GM12878 (cell line): Measurements from ENCODE around the gene SMARCD3. TPM values are rescaled to one million over a fixed set of nuclear protein-coding genes. Genes with fewer than 3 reads are reported as not detected.
A peak's percentile ranks its signal among the peaks of the same experiment; 100 is the strongest.

ENCODE experiments used
- ATAC-seq: fragments of 200-7000 bp; cut with Tn5 transposase; 3 replicates; pipeline ENCODE4 v1.9.1; 2020; ENCODE audit warnings: mild to moderate bottlenecking, moderate library complexity
- BruUV-seq: library from RNA; stranded (reverse); fragments of 400-500 nt; replicated peaks from 2 replicates; lab custom pipeline; 2021; lab: Mats Ljungman, UMichigan
- CTCF ChIA-PET: fragments of 300-600 bp; sonication (Branson Sonifier 250); formaldehyde crosslinking; extraction: SDS; loops from one replicate; lab custom pipeline; 2021; ENCODE audit warnings: inconsistent platforms; lab: Yijun Ruan, JAX
- POLR2A ChIA-PET: fragments of 350-600 bp; formaldehyde crosslinking; extraction: SDS; loops from one replicate; lab custom pipeline; 2021; ENCODE audit warnings: inconsistent platforms; lab: Charles Lee
- RAD21 ChIA-PET: fragments of 300-600 bp; sonication (Branson Sonifier 250); formaldehyde crosslinking; loops from one replicate; lab custom pipeline; 2023; ENCODE audit warnings: antibody characterized with exemption; ENCODE audit not compliant: unreplicated experiment; lab: Charles Lee
- SMC1A ChIA-PET: fragments of 300-600 bp; sonication (Branson Sonifier 250); formaldehyde crosslinking; loops from one replicate; lab custom pipeline; 2023; ENCODE audit not compliant: unreplicated experiment, uncharacterized antibody; lab: Charles Lee
- DNase-seq: peaks from one replicate; pipeline ENCODE4 v3.0.0-alpha.2; 2011; ENCODE audit warnings: low read depth, low spot score
- FAIRE-seq: peaks from 3 replicates; lab custom pipeline; 2011; peaks lifted over from hg19 to GRCh38; lab: Jason Lieb, UNC
- H2AFZ ChIP-seq: 2 replicates; pipeline ENCODE4 v1.6.0; 2011; ENCODE audit warnings: low read depth, low read length, control low read depth; ENCODE audit not compliant: control insufficient read depth
- H3K27ac ChIP-seq: 2 replicates; pipeline ENCODE4 v1.5.1; 2011; ENCODE audit warnings: control low read depth; ENCODE audit not compliant: control insufficient read depth, insufficient read depth
- H3K27me3 ChIP-seq, 2 experiments: replicated peaks in 1 of 2; 2 replicates each; pipeline versions ENCODE4 v1.6.0 to v1.6.1; 2011; ENCODE audit warnings: low read length in 1 of 2; ENCODE audit not compliant: control insufficient read depth in 2 of 2, insufficient read depth in 2 of 2
- H3K36me3 ChIP-seq, 2 experiments: 2 replicates each; pipeline ENCODE4 v1.5.1; 2011; ENCODE audit warnings: low read length in 1 of 2; ENCODE audit not compliant: control insufficient read depth in 2 of 2, insufficient read depth in 2 of 2
- H3K4me1 ChIP-seq: 2 replicates; pipeline ENCODE4 v1.6.1; 2011; ENCODE audit warnings: mild to moderate bottlenecking, low read length, moderate library complexity, mixed read lengths; ENCODE audit not compliant: control insufficient read depth, insufficient read depth
- H3K4me2 ChIP-seq: 2 replicates; pipeline ENCODE4 v1.6.0; 2011; ENCODE audit warnings: control low read depth; ENCODE audit not compliant: control insufficient read depth, insufficient read depth
- H3K4me3 ChIP-seq: fragments of 200-600 bp; sonication (generic); 2 replicates; pipeline ENCODE4 v1.5.1; 2016
- H3K79me2 ChIP-seq: 2 replicates; pipeline ENCODE4 v1.6.0; 2011; ENCODE audit warnings: low read length; ENCODE audit not compliant: control insufficient read depth, insufficient read depth
- H3K9ac ChIP-seq: 2 replicates; pipeline ENCODE4 v1.8.0; 2011; ENCODE audit warnings: low read length, control low read depth, mixed read lengths; ENCODE audit not compliant: control insufficient read depth, insufficient read depth
- H3K9me3 ChIP-seq: replicated peaks from 3 replicates; pipeline ENCODE4 v1.5.1; 2011; ENCODE audit warnings: mild to moderate bottlenecking, low read length; ENCODE audit not compliant: control insufficient read depth, insufficient read depth
- H4K20me1 ChIP-seq: 2 replicates; pipeline ENCODE4 v1.6.0; 2011; ENCODE audit not compliant: control insufficient read depth, insufficient read depth
- CREB1 ChIP-seq: IDR thresholded peaks from 2 replicates; pipeline ENCODE4 v1.6.1; 2012; ENCODE audit warnings: low read depth, mild to moderate bottlenecking, inconsistent platforms
- GATAD2B ChIP-seq: fragments of 450-650 bp; conservative IDR thresholded peaks from 2 replicates; pipeline ENCODE4 v1.6.1; 2017; ENCODE audit warnings: low read depth, mild to moderate bottlenecking, moderate library complexity
- JUND ChIP-seq: IDR thresholded peaks from 2 replicates; pipeline ENCODE4 v1.6.1; 2012; ENCODE audit warnings: low read depth, mild to moderate bottlenecking, low read length, improper control_type of control experiment, moderate library complexity
- KAT2A ChIP-seq: conservative IDR thresholded peaks from 2 replicates; pipeline ENCODE4 v1.6.1; 2011; ENCODE audit warnings: low read depth, low read length; ENCODE audit not compliant: control insufficient read depth
- NR2F1 ChIP-seq: fragments of 450-650 bp; conservative IDR thresholded peaks from 2 replicates; pipeline ENCODE4 v1.6.1; 2017; ENCODE audit warnings: mild to moderate bottlenecking
- PAX8 ChIP-seq: fragments of 450-650 bp; IDR thresholded peaks from 2 replicates; pipeline ENCODE4 v1.6.1; 2017; ENCODE audit warnings: mild to moderate bottlenecking, moderate library complexity
- SMAD1 ChIP-seq: fragments of 450-650 bp; IDR thresholded peaks from 2 replicates; pipeline ENCODE4 v1.6.1; 2018; ENCODE audit warnings: mild to moderate bottlenecking, low read depth; ENCODE audit not compliant: partially characterized antibody
- SRF ChIP-seq, 2 experiments: IDR thresholded peaks; 2 replicates each; pipeline ENCODE4 v1.6.1; 2011; ENCODE audit warnings: low read depth in 2 of 2, low read length in 2 of 2, mild to moderate bottlenecking in 1 of 2, moderate library complexity in 1 of 2
- STAT3 ChIP-seq: IDR thresholded peaks from 2 replicates; pipeline ENCODE4 v1.6.1; 2011; ENCODE audit warnings: low read depth, low read length, improper control_type of control experiment
- TARDBP ChIP-seq: IDR thresholded peaks from 2 replicates; pipeline ENCODE4 v1.6.1; 2016; ENCODE audit warnings: borderline replicate concordance
- ZNF622 ChIP-seq: fragments of 450-650 bp; IDR thresholded peaks from 2 replicates; pipeline ENCODE4 v1.6.1; 2017; ENCODE audit warnings: mild to moderate bottlenecking, inconsistent platforms
- ZZZ3 ChIP-seq: IDR thresholded peaks from 2 replicates; pipeline ENCODE4 v1.6.1; 2011; ENCODE audit warnings: low read depth; ENCODE audit not compliant: control insufficient read depth, insufficient read length
- WGBS: methylation state at CpG from one replicate; pipeline ENCODE4 v1.1.6; 2016; ENCODE audit warnings: low lambda C conversion rate; ENCODE audit not compliant: insufficient replicate concordance, insufficient coverage; ENCODE audit errors: missing lambda C conversion rate; 5-methylcytosine and 5-hydroxymethylcytosine counted together
- in situ Hi-C: fragments of 300-500 bp; cut with MboI; formaldehyde crosslinking; loops from 9 replicates; pipeline ENCODE4 v1.14.3; 2018; ENCODE audit warnings: mixed read lengths
- intact Hi-C: fragments of 100-400 bp; cut with micrococcal nuclease; formaldehyde crosslinking; loops from one replicate; pipeline ENCODE4 v1.14.2; 2022; ENCODE audit not compliant: unreplicated experiment
- polyA plus RNA-seq, 11 experiments: library from polyadenylated mRNA; depleted of rRNA in 4 of 11; unstranded in 6 of 11; stranded (reverse) in 5 of 11; fragments of >200 nt; fragmentation: Nextera tagmentation in 4 of 11; fragmentation: Illumina TruSeq in 1 of 11; extraction: Ambion mirVana in 4 of 11; extraction: Trizol in 1 of 11; gene quantifications; 1 replicate in 1 of 11; 2 replicates in 10 of 11; pipeline versions ENCODE4 v1.2.1 to v1.2.3, GENCODE V29; 2011 to 2016; ENCODE audit warnings: inconsistent platforms in 2 of 11, missing spikeins in 2 of 11, low read depth in 1 of 11
- total RNA-seq, 4 experiments: library from RNA; depleted of rRNA in 3 of 4; stranded (reverse); fragments of >200 nt in 3 of 4; fragmentation: Illumina TruSeq in 1 of 4; extraction: Trizol in 1 of 4; gene quantifications; 2 replicates each; pipeline versions ENCODE4 v1.2.1 to v1.2.3, GENCODE V29; 2013 to 2021
- TF ChIP-seq, protein P1 (sequence below): IDR thresholded peaks from 2 replicates; pipeline ENCODE4 v1.6.1; 2012; ENCODE audit warnings: improper control_type of control experiment, low read depth, low read length; ENCODE audit not compliant: insufficient replicate concordance
- TF ChIP-seq, protein P2 (sequence below): fragments of 450-650 bp; IDR thresholded peaks from 2 replicates; pipeline ENCODE4 v1.6.1; 2017; ENCODE audit warnings: antibody characterized with exemption, mild to moderate bottlenecking, moderate library complexity

SMARCD3 gene
- total and polyA plus RNA-seq, 10 of the 15 experiments (the other 5 are each of a cell fraction or from before 2014, with no cell fraction given), result 0.11 to 1.4 (median 0.16) TPM

DNA sequence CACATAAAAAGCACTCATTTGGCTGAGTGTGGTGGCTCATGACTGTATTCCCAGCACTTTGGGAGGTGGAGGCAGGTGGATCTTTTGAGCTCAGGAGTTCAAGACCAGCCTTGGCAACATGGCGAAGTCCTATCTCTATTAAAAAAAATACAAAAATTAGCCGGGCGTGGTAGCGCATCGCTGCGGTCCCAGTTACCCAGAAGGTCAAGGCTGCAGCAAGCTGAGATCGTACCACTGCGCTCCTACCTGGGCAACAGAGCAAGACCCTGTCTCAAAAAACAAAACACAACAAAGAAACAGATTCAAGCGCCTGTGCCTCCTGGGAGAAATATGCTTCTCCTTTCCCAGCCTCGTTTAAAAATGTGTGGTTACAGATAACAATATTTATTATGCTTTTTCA lies 19.2 kb downstream of the SMARCD3 start (continued):
- TF ChIP-seq, protein P1, sequence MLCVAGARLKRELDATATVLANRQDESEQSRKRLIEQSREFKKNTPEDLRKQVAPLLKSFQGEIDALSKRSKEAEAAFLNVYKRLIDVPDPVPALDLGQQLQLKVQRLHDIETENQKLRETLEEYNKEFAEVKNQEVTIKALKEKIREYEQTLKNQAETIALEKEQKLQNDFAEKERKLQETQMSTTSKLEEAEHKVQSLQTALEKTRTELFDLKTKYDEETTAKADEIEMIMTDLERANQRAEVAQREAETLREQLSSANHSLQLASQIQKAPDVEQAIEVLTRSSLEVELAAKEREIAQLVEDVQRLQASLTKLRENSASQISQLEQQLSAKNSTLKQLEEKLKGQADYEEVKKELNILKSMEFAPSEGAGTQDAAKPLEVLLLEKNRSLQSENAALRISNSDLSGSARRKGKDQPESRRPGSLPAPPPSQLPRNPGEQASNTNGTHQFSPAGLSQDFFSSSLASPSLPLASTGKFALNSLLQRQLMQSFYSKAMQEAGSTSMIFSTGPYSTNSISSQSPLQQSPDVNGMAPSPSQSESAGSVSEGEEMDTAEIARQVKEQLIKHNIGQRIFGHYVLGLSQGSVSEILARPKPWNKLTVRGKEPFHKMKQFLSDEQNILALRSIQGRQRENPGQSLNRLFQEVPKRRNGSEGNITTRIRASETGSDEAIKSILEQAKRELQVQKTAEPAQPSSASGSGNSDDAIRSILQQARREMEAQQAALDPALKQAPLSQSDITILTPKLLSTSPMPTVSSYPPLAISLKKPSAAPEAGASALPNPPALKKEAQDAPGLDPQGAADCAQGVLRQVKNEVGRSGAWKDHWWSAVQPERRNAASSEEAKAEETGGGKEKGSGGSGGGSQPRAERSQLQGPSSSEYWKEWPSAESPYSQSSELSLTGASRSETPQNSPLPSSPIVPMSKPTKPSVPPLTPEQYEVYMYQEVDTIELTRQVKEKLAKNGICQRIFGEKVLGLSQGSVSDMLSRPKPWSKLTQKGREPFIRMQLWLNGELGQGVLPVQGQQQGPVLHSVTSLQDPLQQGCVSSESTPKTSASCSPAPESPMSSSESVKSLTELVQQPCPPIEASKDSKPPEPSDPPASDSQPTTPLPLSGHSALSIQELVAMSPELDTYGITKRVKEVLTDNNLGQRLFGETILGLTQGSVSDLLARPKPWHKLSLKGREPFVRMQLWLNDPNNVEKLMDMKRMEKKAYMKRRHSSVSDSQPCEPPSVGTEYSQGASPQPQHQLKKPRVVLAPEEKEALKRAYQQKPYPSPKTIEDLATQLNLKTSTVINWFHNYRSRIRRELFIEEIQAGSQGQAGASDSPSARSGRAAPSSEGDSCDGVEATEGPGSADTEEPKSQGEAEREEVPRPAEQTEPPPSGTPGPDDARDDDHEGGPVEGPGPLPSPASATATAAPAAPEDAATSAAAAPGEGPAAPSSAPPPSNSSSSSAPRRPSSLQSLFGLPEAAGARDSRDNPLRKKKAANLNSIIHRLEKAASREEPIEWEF, result no peak
- TF ChIP-seq SRF (IDR thresholded peaks at IDR 0.05; ENCODE audit: low read depth in 2 of 2, low read length in 2 of 2), result no peak
- no peak for TF ChIP-seq CREB1
- TF ChIP-seq SMAD1, result no peak

DNA sequence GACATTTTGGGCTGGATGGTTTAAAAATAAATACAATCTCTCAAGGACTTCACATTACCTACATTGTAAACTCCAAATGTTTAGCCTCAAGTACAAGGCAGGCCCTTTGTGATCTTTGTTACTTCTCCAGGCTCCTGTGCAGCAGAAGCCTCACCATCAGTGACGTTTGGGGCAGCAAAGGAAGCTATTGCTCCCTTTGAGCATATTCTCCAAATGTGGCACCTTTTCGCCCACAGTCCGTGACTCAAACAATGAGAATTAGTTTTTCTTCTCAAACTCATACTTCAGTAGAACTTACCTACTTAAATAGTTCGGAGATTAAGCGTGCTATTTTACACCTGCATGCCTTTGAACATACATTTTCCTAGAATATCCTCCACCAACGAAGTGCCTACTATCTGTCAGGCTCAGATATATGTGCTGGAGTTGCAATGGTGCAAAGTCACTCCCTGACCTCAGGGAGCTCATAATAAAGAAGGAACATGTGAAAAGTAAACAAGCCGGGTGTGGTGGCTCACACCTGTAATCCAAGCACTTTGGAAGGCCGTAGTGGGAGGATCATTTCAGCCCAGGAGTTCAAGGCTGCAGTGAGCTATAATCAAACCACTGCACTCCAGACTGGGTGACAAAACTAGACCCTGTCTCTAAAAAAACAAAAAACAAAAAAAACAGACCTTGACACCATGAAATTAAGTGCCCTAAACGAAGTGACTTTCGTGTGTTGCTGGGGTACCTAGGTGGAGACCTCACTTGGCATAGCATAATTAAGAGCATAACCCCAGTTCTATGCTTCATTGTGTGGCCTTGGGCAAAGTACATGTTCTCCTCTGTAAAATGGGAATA lies 20.2 kb downstream of the SMARCD3 start:
- POLR2A ChIA-PET, result interaction anchor here (1.4 to 1.9 kb wide), 2 partner anchors 15 to 145 kb away, joined by 4 read pairs; partner anchors contain the start of gene TMUB1
- ATAC-seq, result no peak
- DNase-seq, result no peak
- CTCF ChIA-PET, result interaction anchor here (1.0 to 5.1 kb wide), 5 partner anchors 9 to 122 kb away, joined by 3 to 56 read pairs (median 6); no protein-coding TSS in a partner anchor
- RAD21 ChIA-PET, result interaction anchor here (0.7 to 2.4 kb wide), 2 partner anchors 15 to 200 kb away, joined by 3 to 17 read pairs; partner anchors contain the start of gene ABCB8
- H4K20me1 ChIP-seq, result no peaks in the 10 kb centered on the region
- no peak overlapping the region for H3K27ac ChIP-seq
- in situ Hi-C loops, result no loop called here
- no peaks in the 10 kb centered on the region for H3K9me3 ChIP-seq
- peak overlapping the region; percentile 59 for H3K9ac ChIP-seq
- H3K79me2 ChIP-seq, result peaks cover 29% of the 10 kb centered on the region
- no peaks in the 10 kb centered on the region for H3K27me3 ChIP-seq
- peak overlapping the region; percentile 10 for H2AFZ ChIP-seq
- H3K4me3 ChIP-seq, result peak overlapping the region; percentile 89
- intact Hi-C loops, result loop anchor here (5.0 kb wide), 1 partner anchor 114 kb away; the partner anchor contains the start of gene NUB1
- WGBS, result 56% methylated on average over 10 of the region's 10 CpGs
- H3K4me1 ChIP-seq, result no peaks in the 10 kb centered on the region
- peaks cover 3 to 16% of the 10 kb centered on the region in 2 experiments for H3K36me3 ChIP-seq
- no peak for FAIRE-seq
- no TSS peak for BruUV-seq
- SMC1A ChIA-PET, result interaction anchor here (1.1 to 2.6 kb wide), 2 partner anchors 16 to 200 kb away, joined by 4 to 24 read pairs; partner anchors contain the start of gene ABCB8
- H3K4me2 ChIP-seq, result peak overlapping the region; percentile 23
- TF ChIP-seq NR2F1 (no peak), JUND (no peak), KAT2A (no peak), TARDBP (no peak), GATAD2B (no peak), PAX8 (no peak), ZZZ3 (no peak), STAT3 (no peak), ZNF622 (no peak)
- TF ChIP-seq, protein P2, sequence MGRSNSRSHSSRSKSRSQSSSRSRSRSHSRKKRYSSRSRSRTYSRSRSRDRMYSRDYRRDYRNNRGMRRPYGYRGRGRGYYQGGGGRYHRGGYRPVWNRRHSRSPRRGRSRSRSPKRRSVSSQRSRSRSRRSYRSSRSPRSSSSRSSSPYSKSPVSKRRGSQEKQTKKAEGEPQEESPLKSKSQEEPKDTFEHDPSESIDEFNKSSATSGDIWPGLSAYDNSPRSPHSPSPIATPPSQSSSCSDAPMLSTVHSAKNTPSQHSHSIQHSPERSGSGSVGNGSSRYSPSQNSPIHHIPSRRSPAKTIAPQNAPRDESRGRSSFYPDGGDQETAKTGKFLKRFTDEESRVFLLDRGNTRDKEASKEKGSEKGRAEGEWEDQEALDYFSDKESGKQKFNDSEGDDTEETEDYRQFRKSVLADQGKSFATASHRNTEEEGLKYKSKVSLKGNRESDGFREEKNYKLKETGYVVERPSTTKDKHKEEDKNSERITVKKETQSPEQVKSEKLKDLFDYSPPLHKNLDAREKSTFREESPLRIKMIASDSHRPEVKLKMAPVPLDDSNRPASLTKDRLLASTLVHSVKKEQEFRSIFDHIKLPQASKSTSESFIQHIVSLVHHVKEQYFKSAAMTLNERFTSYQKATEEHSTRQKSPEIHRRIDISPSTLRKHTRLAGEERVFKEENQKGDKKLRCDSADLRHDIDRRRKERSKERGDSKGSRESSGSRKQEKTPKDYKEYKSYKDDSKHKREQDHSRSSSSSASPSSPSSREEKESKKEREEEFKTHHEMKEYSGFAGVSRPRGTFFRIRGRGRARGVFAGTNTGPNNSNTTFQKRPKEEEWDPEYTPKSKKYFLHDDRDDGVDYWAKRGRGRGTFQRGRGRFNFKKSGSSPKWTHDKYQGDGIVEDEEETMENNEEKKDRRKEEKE, result no peak
